Right cardiac atrium (tissue), 5 donors: ENCODE measurements around the gene LENG9. TPM values are rescaled to one million over a fixed set of nuclear protein-coding genes. Genes with fewer than 3 reads are reported as not detected.
A peak's percentile ranks its signal among the peaks of the same experiment; 100 is the strongest.
"Not testable (repeated sequence)": the region's sequence is repeated elsewhere in the genome, so short reads cannot be mapped to it uniquely, and the experiment has no call there.

Experiments used
- ATAC-seq, 2 donors: fragments of 200-7000 bp; cut with Tn5 transposase; one replicate each; pipeline versions ENCODE4 v1.8.0 to v1.9.1; 2020; ENCODE audit warnings: moderate library complexity in 2 of 2, mild to moderate bottlenecking in 1 of 2
- DNase-seq, 3 donors: peaks; one replicate each; pipeline ENCODE4 v3.0.0-alpha.2; 2020
- H3K27ac ChIP-seq: one replicate; pipeline ENCODE4 v1.5.1; 2013; ENCODE audit warnings: mild to moderate bottlenecking, low read length, control low read depth, moderate library complexity
- H3K27me3 ChIP-seq: one replicate; pipeline ENCODE4 v1.6.1; 2013; ENCODE audit not compliant: control insufficient read depth, insufficient read depth
- H3K4me1 ChIP-seq: one replicate; pipeline ENCODE4 v1.6.1; 2013; ENCODE audit warnings: low read length; ENCODE audit not compliant: control insufficient read depth, insufficient read depth
- H3K4me3 ChIP-seq: one replicate; pipeline ENCODE4 v1.5.1; 2013; ENCODE audit warnings: low read length, control low read depth
- H3K9me3 ChIP-seq: one replicate; pipeline ENCODE4 v1.6.1; 2013; ENCODE audit warnings: low read length; ENCODE audit not compliant: control insufficient read depth
- WGBS: extraction: QIAGEN DNeasy Blood & Tissue Kit; methylation state at CpG from one replicate; pipeline ENCODE4 v1.1.7; 2013; 5-methylcytosine and 5-hydroxymethylcytosine counted together
- intact Hi-C, 4 donors: fragments of 100-400 bp; cut with DNase I; formaldehyde crosslinking; loops; one replicate each; pipeline versions ENCODE4 v1.11.0 to v1.14.0; 2022 to 2023
- polyA plus RNA-seq: library from polyadenylated mRNA; stranded (reverse); fragments of 200-250 nt; gene quantifications from one replicate; pipeline ENCODE4 v1.2.3, GENCODE V29; 2013
- total RNA-seq, 4 donors: library from RNA; stranded (reverse); fragmentation: NEBNext Ultra II Directional; extraction: Animal tissue kit (Norgen Biotek cat#: 25700); gene quantifications; one replicate each; pipeline ENCODE4 v1.2.1, GENCODE V29; 2021
- donor health status: healthy with polysubstance abuse.
- donor health status: DM: no; HTN: yes; CAD: no.
- donor health status: DM: no; HTN: no; CAD: no.
- donor health status: DM: no; HTN: yes; CAD: no; lungs with severe emphysema.
- donor health status: DM: yes; HTN: yes; CAD: no.

The LENG9 gene
- total and polyA plus RNA-seq, 5 donors, result 2.1 to 4.1 (median 2.6) TPM

DNA sequence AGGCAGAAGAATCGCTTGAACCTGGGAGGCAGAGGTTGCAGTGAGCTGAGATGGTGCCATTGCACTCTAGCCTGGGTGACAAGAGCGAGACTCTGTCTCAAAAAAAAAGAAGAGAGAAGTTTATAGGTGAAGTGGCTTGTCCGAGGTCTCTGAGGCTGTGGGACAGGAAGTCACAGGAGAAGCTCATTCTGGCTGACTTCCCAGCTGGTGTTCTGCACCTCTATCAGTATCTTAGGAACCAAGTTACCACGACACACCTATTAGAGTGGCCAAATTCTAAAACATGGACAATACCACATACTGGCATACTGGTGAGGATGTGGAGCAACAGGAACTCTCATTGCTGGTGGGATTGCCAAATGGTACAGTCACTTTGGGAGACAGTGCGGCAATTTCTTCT lies 31.7 kb upstream of the LENG9 start:
- WGBS, result 68% methylated on average over 5 of the region's 5 CpGs

DNA sequence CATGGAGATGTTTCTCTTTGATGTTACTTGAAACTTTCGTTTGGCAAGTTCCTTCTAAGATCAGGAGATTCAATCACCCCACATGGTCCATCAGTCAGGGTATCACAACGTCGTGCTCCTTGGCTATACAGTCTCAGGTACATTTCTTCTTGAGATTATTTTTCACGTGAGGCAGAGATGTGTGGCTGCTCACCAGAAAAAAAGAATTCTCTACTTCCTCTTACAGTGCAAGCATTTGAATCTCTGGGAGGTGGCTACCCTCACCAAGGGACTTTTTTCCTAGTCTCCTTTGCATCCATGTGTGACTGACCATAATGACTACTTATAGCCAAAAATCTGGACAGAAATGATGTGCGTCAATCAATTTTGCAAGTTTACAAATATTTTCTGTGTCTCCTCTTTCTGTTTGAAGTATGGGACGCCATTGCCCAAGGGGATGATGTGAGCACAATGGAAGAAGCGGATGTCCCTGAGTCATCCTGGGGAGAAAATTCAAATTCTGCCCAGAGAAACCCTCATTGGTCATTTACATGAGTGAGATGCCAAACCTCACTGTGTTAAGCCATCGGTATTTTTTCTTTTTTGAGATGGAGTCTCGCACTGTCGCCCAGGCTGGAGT lies 30.5 kb upstream of the LENG9 start:
- H3K9me3 ChIP-seq, result no peaks in the 10 kb centered on the region
- H3K27me3 ChIP-seq, result no peaks in the 10 kb centered on the region
- no peak overlapping the region for H3K4me3 ChIP-seq
- no peak for ATAC-seq
- no peak overlapping the region for H3K27ac ChIP-seq
- no peaks in the 10 kb centered on the region for H3K4me1 ChIP-seq
- no peak for DNase-seq
- intact Hi-C loops, result no loop called here
- WGBS, result 74% methylated on average over 10 of the region's 10 CpGs

More for the DNA sequence above, 31.7 kb upstream of the LENG9 start:
- H3K4me1 ChIP-seq, H3K4me3 ChIP-seq, H3K27ac ChIP-seq, ATAC-seq, intact Hi-C loops, H3K9me3 ChIP-seq, DNase-seq, H3K27me3 ChIP-seq: not testable (repeated sequence)

DNA sequence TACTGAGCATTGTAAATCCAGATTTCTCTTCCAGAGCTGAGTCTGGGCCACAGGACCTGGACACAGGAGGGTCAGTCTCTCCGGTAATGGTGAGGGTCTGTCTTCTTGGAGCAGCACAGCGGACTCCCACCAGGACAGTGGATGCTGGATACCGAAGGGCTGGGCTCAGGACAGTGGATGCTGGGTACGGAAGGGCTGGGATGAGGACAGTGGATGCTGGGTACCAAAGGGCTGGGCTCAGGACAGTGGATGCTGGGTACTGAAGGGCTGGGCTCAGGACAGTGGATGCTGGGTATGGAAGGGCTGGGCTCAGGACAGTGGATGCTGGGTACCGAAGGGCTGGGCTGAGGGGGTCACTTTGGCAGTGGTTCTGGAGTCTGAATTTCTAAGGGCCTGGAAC lies 29.5 kb upstream of the LENG9 start:
- intact Hi-C loops, ATAC-seq, H3K4me1 ChIP-seq, H3K4me3 ChIP-seq, DNase-seq, H3K27me3 ChIP-seq, H3K27ac ChIP-seq, H3K9me3 ChIP-seq: not testable (repeated sequence)
- 75% methylated on average over 5 of the region's 5 CpGs for WGBS

DNA sequence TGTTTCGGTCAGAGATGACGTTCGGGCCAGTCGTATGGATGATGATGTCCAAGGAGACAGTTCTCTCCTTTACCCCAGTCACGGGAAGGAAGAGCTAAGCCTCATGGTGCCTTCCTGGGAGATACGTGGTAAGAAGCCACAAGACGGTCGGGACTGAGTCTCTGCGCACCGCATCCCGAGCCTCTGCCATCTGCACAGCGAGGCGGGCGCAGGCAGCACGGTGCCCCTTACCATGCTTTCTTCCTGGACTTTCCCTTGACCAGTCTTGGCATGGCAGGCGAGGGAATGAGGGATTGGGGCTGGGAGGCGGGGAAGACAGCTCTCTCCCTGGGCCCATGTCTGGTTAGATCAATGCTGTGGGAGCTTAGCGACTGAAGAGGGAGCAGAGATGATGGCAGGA lies 29.0 kb upstream of the LENG9 start:
- 86% methylated on average over 18 of the region's 18 CpGs for WGBS
- H3K27ac ChIP-seq, result no peak overlapping the region
- no peaks in the 10 kb centered on the region for H3K9me3 ChIP-seq
- DNase-seq (no peak), ATAC-seq (no peak)
- no peak overlapping the region for H3K4me3 ChIP-seq
- intact Hi-C loops, result no loop called here
- no peaks in the 10 kb centered on the region for H3K4me1 ChIP-seq
- no peaks in the 10 kb centered on the region for H3K27me3 ChIP-seq

DNA sequence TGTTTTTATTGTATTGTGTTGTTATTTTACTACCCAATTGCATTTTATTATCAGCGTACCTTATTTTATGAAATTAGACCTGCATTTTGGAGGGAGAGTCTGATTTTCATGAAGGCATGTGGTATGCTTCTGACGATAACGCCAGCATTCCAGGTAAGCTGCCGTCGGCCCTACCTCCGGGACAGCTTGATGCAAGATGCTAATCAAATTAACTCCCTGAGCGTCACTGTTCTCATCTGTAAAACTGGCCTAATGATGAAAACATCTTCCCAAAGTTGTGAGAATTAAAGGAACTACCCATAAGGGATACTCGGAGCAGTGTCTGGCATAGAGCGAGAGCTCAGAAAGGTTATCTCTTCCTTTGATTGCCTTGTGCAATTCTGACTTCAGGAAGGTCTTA lies 26.2 kb upstream of the LENG9 start:
- DNase-seq (no peak), ATAC-seq (no peak)
- no peaks in the 10 kb centered on the region for H3K27me3 ChIP-seq
- no peak overlapping the region for H3K27ac ChIP-seq
- 48% methylated on average over 9 of the region's 9 CpGs for WGBS
- no peak overlapping the region for H3K4me3 ChIP-seq
- no peaks in the 10 kb centered on the region for H3K4me1 ChIP-seq
- H3K9me3 ChIP-seq, result no peaks in the 10 kb centered on the region
- intact Hi-C loops, result loop anchor here in 1 of 4 donors (5.0 kb wide), 1 partner anchor 193 kb away; no protein-coding TSS in a partner anchor

DNA sequence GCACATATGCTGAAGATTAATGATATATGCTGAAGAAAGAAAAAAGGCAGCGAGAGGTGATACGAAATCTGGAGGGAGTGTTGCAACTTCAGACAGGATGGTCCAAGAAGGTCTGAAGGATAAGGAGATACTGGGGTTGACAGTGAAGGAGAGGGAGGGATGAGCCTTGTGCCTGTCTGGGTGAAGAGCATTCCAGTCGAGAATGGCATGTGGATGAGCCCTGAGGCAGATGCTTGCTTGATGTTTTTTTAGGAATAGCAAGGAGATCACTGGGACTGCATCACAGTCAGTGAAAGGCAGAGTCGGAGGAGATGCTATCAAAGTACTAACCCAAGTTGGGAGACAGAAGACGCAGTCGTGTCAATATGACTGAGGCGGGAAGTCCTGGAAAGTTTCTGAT lies 25.8 kb upstream of the LENG9 start:
- H3K27me3 ChIP-seq, result no peaks in the 10 kb centered on the region
- intact Hi-C loops, result loop anchor here in 1 of 4 donors (5.0 kb wide), 1 partner anchor 193 kb away; no protein-coding TSS in a partner anchor
- 57% methylated on average over 7 of the region's 7 CpGs for WGBS
- no peak for DNase-seq
- H3K9me3 ChIP-seq, result no peaks in the 10 kb centered on the region
- no peak overlapping the region for H3K27ac ChIP-seq
- no peak overlapping the region for H3K4me3 ChIP-seq
- no peak for ATAC-seq
- H3K4me1 ChIP-seq, result no peaks in the 10 kb centered on the region

DNA sequence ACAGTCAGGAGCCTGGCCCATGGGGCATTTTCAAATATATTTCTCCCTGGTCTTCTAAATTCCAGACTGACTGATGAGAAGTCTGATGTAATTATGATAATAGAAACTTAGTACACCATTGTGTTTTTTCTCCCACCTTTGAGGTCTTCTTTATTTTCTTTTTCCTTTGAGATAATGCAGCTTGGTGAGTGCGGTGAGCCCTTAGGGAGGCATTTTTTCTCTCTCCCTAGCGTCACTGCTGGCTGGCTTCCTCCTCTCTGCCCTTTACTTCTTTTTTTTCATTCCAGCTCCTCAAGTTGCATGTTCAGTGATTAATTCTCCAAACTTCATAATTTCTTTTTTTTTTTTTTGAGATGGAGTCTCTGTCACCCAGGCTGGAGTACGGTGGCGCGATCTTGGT lies 22.3 kb upstream of the LENG9 start:
- no peaks in the 10 kb centered on the region for H3K27me3 ChIP-seq
- intact Hi-C loops, result loop anchor here in 1 of 4 donors (5.0 kb wide), 1 partner anchor 196 kb away; no protein-coding TSS in a partner anchor
- no peak for ATAC-seq

DNA sequence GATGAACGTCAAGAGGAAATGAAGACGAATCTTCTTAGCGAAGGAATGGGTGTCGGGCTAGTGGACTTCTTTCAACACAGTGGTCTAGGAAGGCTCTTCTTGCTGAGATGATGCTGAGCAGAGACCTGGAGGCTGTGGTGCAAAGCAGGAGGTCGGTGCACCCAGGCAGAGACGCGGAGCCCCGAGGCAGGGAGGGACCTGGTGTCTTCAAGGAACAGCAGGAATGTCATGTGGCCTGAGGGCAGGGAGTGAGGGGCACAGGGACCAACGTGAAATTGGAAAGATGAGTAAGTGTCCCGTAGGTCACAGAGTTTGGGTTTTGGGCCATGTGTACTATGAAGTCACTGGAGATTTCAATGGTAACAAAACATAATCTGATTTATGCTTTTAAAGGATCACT lies 20.9 kb upstream of the LENG9 start:
- Histone ChIP-seq H3K9me3 (no peaks in the 10 kb centered on the region), H3K4me3 (no peak overlapping the region), H3K27ac (no peak overlapping the region), H3K27me3 (no peaks in the 10 kb centered on the region), H3K4me1 (no peaks in the 10 kb centered on the region)
- ATAC-seq (no peak), DNase-seq (no peak)
- WGBS, result 81% methylated on average over 10 of the region's 10 CpGs
- intact Hi-C loops, result no loop called here

More for the DNA sequence above, 22.3 kb upstream of the LENG9 start:
- no peak for DNase-seq
- H3K9me3 ChIP-seq, result no peaks in the 10 kb centered on the region
- H3K4me1 ChIP-seq, result no peaks in the 10 kb centered on the region
- no peak overlapping the region for H3K4me3 ChIP-seq
- no peak overlapping the region for H3K27ac ChIP-seq
- WGBS, result 68% methylated on average over 5 of the region's 5 CpGs

DNA sequence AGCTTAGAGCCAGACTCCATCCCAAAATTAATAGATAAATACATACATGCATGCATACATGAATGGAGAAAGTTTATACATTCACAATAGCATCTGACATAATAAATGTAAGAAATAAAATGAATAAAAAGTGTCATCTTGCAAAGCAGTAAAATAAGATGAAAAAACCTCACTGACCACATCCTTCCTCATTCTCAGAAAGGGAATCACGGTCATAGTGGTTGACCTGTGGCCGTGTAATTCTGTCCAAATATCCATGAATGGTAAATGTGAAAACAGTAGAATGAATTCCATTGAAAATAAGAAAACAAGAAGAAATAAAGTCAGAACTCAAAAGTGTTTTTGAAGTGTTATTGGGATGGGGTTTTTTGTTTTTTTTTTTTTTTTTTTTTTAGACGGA lies 19.3 kb upstream of the LENG9 start:
- no peak overlapping the region for H3K27ac ChIP-seq
- no peaks in the 10 kb centered on the region for H3K4me1 ChIP-seq
- DNase-seq (no peak), ATAC-seq (no peak)
- intact Hi-C loops, result no loop called here
- no peaks in the 10 kb centered on the region for H3K9me3 ChIP-seq
- no peaks in the 10 kb centered on the region for H3K27me3 ChIP-seq
- H3K4me3 ChIP-seq, result no peak overlapping the region
- 69% methylated on average over 3 of the region's 3 CpGs for WGBS

DNA sequence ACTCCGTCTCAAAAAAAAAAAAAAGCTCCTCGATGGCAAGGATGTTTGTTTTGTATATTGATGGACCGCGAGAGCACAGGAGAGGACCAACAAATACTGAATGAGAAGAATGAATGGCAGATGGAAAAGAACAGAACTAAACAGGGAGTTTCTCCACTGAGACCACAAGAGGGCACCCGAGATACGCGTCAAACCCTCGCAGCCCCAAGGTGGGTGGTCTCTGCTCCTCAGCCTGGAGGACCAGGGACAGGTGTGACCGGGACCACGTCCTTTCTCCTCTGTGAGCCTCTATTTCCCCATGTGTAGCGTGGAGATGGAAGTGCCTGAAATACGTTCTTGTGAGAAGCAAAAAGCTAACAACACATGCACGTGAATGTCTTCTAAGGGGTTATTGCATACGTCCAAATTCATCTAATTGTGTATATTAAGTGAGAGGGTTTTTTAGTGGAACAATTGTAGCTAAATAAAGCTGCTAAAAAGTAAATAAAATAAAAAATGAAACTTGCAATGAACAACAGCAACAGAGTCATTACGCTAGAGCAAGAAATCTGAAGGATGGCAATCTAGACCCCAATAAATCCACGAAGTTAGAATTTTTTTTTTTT lies 17.9 kb upstream of the LENG9 start:
- Histone ChIP-seq H3K4me1 (no peaks in the 10 kb centered on the region), H3K4me3 (no peak overlapping the region), H3K9me3 (no peaks in the 10 kb centered on the region), H3K27ac (no peak overlapping the region), H3K27me3 (no peaks in the 10 kb centered on the region)
- intact Hi-C loops, result no loop called here
- ATAC-seq (peak in 1 of 2 donors; percentile 45), DNase-seq (no peak)
- 12% methylated on average over 16 of the region's 16 CpGs for WGBS

DNA sequence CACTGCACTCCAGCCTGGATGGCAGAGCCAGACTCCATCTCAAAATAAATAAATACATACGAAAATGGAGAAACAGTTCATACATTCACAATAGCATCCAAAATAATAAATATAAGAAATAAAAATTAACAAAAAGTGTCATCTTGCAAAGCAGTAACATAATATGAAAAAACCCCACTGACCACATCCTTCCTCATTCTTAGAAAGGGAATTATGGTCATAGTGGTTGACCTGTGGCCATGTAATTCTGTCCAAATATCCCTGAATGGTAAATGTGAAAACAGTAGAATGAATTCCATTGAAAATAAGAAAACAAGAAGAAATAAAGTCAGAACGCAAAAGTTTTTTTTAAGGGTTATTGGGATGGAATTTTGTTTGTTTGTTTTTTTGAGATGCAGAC lies 16.5 kb upstream of the LENG9 start:
- no peak for DNase-seq
- no peaks in the 10 kb centered on the region for H3K9me3 ChIP-seq
- intact Hi-C loops, result no loop called here
- H3K4me1 ChIP-seq, result no peaks in the 10 kb centered on the region
- 79% methylated on average over 2 of the region's 2 CpGs for WGBS
- no peaks in the 10 kb centered on the region for H3K27me3 ChIP-seq
- H3K4me3 ChIP-seq, result no peak overlapping the region
- H3K27ac ChIP-seq, result no peak overlapping the region
- ATAC-seq, result no peak
